Measurements from ENCODE around the gene UNC5A.

DNA sequence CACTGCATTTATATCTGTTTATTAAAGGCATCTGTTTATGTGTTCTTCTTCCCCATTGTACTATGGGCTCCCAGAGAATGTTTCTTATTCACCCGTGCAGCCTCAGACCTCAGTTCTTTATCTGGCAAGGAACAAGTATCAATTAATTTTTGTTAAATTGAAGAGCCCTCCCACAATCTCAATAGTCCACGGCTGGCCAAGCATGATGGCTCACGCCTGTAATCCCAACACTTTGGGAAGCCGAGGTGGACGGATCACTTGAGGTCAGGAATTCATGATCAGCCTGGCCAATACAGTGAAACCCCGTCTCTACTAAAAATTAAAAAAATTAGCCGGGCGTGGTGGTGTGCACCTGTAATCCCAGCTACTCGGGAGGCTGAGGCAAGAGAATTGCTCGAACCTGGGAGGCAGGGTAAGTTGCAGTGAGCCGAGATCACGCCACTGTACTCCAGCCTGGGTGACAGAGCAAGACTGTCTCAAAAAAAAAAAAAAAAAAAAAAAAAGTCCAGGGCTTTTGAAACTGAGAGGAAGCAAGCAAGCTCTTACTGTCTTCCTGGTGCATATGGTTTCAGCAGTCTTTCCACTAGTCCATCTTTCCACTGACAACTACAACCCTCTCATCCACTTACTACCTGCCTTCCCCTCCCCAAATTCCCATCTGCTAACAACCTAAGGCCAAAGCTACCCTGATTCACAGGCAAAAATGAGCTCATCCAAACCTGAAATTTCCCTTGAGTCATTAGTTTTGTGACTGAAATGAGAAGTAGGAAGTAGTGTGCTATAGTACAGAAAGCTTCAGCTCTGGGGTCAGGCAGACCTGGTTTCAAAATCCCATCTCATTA lies 91.1 kb downstream of the UNC5A start:
- TF ChIP-seq, protein P1, sequence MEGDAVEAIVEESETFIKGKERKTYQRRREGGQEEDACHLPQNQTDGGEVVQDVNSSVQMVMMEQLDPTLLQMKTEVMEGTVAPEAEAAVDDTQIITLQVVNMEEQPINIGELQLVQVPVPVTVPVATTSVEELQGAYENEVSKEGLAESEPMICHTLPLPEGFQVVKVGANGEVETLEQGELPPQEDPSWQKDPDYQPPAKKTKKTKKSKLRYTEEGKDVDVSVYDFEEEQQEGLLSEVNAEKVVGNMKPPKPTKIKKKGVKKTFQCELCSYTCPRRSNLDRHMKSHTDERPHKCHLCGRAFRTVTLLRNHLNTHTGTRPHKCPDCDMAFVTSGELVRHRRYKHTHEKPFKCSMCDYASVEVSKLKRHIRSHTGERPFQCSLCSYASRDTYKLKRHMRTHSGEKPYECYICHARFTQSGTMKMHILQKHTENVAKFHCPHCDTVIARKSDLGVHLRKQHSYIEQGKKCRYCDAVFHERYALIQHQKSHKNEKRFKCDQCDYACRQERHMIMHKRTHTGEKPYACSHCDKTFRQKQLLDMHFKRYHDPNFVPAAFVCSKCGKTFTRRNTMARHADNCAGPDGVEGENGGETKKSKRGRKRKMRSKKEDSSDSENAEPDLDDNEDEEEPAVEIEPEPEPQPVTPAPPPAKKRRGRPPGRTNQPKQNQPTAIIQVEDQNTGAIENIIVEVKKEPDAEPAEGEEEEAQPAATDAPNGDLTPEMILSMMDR (IDR thresholded peaks at IDR 0.05), result no peak
- no peak for TF ChIP-seq POLR2A (IDR thresholded peaks at IDR 0.05)

All from heart left ventricle (tissue), 13 donors.